ENCODE results near the gene APOB.

Gene APOB

DNA sequence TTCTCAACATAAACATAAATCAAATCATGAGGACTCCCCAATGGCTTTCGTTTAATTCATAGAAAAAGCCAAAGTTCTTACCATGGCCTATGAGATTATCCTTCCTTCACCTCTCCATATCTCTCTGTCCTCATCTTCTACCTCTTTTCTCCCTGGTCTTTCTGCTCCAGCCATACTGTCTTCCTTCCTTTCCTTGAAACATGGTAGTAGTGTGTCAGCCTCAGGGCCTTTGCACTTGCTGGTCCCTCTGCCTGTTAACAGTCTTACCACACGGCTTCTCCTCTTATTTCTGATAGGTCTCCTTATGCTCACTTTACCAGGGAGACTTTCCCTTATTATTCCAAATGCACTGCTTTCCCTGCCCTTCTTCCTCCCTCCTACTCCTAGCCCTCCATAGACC lies 25.6 kb downstream of the APOB start:
- DNase-seq: no peak

DNA sequence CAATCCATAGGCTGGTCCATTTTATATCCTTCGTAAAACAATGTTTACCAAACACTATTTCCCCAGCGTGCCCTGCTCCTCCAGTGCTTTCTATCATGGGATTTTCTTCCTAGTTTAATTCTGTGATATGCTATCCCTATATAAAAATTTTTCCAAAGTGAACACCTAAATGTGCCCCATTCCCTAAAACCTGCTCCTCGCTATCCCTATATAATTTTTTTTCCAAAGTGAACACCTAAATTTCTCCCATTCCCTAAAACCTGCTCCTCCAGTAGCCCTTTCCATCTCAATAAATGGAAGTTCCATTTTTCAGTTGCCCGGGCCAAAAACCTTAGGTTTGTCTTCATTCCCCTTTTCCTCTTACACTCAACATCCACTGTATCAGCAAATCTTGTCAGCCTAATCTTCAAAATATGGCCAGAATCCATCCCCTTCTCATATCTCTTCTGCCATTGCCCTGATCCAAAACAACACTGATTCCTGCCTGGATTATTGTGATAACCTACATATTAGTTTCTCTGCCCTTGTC lies 26.1 kb downstream of the APOB start:
- no peak for DNase-seq

DNA sequence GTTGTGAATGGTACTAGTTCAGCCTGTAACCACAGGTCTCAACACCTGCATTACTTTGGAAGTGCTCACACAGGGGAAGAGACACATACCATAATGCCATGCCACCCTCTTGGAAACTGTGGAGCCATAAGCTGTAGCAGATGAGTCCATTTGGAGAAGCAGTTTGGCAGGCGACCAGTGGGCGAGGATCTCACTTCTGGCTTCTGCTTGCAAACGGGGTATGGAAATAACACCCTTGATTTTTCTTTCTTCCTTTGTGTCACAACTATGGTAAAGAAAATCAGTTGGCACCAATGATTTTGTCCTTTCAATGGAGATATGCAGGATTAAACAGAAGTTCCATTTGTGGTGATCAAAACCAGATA lies 28.6 kb downstream of the APOB start:
- no peak for DNase-seq

DNA sequence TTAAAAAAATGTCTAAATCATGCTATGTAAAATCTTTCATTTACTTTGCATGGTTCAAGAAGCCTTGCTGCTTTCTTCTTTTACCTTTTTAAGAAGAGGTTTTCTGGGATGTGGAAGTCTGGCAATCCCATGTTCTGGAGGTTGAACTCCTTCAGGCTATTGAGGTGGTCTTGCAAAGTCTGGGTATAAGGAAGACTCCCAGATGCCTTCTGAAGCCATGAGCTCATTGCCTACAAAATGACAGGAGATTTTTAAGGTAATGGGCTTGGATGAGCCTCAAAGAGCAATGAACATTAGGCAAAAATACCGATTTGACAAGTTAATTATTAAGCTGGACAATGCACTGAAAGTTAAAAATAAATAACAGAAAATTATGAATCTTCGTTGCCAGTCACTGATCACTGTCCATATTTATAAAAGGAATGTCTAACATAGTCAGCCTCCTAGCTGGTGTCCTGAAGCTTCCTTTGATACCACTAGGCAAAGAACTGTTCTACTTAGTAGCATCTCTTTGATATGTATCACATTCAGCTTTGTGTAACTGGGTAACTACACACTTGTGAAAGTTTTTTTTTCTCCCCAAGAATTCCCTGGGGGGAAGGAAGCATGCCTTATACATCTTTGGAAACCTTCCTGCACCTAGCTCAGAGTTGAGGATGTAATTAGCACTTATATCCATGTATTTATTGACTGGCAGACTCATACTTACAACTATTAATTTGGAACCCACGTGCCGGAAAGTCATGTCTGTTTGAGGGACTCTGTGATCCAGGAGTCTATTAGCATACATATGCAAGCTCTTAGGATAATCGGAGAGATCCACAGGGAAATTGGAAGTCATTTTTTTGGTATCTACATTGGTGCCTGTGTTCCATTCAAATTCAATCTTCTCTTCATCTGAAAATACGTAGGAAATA lies 29.3 kb downstream of the APOB start:
- DNase-seq: no peak

DNA sequence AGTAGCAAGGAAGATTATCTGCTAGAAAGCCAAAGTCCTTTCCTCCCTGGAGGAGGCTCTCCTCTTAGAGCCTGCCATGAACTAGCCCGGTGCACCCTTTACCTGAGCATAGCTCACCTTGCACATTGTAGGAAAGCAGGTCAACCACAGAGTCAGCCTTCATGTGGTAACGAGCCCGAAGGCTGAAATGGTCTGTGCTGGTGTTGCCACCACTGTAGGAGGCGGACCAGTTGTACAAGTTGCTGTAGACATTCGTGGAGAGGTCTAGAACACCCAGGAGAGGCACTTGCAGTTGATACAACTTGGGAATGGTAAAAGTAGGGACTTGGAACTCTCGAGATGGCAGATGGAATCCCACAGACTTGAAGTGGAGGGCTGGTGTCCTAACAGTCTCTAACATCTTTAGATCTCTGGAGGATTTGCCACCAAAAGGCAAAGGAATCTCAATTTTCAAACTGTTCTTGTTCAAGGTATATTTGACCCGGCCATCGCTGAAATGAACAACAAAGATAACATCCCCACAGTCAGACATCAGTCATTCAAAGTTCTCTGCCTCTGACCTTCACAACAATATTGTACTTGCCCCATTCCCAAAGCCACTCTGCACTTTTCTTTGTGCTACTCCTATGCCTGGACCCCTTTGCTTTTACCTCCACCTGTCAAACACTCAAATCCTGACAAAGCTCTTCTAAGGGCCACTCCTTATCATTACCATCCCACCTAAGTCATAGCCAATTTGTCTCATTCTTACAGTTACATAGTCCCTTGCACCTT lies 30.6 kb downstream of the APOB start:
- DNase-seq: no peak

DNA sequence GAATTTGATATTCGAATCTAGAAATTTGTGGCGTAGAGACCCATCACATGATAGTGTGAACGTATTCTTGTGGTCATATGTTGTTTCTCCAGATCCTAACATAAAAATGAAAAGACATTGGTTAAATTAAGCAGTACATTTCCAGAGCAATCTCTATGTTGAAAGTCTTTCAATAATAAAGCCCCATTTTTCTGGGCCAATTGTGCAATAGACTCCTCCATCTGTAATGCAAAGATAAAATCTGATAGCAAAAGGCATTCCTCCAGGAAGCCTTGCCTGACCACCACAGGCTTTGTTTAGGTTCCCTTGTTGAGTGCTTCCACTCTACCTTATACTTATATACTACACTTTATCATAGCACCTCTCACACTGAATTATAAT lies 31.3 kb downstream of the APOB start:
- no peak for DNase-seq

DNA sequence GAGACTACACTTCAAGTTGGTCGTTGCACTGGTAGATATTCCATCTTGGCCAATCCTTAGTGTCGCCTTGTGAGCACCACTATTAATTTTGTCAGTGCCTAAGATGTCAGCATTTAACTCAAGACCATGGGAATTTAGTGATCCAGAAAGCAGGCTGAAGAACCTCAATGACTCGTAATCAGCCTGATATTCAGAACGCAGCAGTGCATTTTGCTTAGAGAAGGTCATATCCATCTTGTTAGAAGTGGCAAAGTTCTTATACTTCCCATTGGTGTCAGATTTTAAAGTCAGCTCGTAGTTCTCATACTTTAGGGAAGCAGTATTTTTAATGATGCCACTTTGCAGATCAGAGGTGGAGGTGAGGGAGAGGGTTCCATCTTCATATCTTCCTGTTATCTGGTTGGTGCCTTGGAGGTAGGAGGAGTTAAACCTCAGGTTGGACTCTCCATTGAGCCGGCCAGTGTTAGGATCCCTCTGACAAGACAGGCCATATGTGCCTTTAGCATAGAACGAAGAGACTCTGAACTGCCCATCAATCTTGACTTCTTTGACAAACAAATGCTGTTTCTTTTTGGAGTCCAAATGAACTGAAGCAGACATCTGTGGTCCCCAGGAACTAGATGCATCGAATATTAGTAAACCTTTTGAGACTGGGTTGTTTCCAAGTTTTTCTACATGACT lies 31.9 kb downstream of the APOB start:
- no peak for DNase-seq

DNA sequence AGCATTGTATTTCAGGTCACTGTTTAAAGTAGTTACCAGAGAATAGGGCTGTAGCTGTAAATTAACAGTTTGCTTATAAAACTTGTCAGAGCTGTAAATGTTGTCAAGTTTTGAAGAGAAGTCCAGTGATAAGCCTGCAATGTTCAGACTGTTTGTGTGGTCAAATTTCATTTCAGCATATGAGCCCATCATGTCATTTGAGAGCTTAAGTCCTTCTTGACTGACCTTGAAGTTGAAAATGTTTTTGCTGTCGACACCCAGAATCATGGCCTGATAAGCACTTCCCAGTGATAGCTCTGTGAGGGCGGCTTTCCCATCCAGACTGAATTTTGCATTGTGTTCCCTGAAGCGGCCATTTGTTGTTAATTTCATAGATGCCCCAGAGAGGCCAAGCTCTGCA lies 32.4 kb downstream of the APOB start:
- DNase-seq: no peak

DNA sequence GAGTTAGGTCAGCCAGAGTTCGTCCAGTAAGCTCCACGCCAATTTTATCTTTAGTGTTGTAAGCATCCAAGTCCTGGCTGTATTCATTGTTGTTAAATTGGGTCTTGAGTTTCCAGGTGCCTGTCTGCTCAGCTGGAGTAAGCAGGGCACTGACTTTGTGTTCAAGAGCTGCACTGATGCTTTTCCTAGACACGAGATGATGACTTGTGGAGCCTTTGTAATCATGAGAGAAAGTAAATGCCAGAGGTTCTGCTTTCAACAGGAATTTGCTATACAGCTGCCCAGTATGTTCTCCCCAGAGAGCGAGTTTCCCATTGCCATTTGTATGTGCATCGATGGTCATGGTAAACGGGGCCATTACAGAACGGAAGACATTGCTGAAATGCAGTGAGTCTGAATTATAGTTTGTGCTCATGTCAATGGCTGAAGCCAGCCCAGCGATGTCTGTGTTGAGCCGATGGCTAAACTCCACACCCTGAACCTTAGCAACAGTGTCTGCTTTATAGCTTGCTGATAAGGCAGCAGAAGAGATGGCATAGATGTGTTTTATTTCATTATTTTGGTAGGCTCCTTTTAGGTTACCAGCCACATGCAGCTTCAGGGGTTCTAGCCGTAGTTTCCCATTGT lies 32.9 kb downstream of the APOB start:
- no peak for DNase-seq

DNA sequence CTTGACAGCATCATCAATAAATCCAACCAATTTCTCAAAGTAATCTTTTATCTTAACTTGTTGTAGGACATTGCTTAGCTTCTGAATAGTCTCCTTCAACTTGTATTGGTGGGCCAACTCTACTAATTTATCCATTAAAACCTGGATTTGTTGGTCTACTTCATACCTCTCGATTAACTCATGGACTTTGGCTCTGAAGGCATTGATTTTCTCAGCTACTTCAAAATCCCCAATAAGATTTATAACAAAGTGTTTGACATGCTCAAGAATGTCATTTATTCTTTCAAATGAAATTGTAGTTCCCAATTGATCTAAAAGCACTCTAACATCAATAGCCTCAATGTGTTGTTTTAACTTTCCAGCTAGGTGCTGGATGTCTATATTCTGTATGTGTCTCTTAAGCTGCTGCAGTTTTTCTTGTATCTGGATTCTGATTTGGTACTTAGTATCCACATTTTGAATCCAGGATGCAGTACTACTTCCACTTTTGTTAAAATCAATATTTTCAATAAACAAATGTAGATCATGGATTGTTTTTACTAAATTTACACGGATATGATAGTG lies 34.1 kb downstream of the APOB start:
- no peak for DNase-seq

DNA sequence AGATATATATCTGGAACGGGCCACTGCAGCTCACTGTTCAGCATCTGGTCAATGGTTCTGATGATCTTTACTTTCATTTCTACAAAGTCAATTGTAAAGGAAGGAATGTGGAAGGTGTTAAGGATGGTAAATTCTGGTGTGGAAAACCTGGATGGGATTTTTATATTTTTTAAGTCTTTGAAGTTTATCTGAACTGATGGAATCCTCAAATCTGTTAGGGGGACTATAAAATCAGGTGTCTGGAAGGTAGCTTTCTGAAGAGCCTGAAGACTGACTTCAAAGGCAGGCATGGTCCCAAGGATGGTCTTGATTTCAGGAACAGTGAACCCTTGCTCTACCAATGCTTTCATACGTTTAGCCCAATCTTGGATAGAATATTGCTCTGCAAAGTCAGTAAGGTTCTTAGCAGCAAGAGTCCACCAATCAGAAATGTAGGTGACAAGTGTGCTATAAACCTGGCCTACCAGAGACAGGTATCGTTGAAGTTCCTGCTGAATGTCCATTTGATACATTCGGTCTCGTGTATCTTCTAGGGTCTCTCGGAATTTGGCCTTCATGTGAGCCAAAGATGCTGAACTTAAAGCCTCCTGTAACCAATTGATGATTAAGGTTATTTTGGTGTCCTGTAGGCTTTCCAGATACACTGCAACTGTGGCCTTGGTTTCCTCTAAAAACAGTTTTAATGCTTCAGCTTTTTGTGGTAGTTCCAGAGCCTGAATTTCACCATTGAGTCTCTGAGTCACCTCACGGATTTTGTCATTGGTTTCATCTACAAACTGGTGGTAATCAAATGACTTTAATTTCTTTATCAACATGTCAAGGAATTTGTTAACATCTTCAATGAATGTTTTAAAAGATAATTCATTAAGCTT lies 34.8 kb downstream of the APOB start:
- no peak for DNase-seq

DNA sequence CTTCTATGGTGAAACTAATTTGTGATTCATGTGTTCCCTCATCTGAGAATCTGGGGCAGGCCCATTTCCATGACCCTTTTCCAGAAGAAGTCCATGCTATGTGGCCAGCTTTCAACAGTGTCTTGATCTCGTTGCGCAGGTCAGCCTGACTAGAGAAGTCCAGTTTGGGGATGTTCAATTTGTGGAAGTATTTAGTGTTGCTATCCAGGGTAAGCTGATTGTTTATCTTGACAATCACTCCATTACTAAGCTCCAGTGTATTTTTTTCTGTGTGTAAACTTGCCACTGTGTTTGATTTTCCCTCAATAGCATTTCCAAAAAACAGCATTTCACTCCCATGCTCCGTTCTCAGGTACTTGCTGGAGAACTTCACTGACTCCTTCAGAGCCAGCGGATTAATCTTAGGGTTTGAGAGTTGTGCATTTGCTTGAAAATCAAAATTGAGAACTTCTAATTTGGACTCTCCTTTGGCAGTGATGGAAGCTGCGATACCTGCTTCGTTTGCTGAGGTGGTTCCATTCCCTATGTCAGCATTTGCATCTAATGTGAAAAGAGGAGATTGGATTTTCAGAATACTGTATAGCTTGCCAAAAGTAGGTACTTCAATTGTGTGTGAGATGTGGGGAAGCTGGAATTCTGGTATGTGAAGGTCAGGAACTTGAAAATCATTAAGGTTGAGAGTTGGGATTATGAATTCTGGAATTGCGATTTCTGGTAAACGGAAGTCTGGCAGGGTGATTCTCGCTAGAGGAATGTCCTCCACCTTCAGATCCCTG lies 35.7 kb downstream of the APOB start:
- DNase-seq: no peak

DNA sequence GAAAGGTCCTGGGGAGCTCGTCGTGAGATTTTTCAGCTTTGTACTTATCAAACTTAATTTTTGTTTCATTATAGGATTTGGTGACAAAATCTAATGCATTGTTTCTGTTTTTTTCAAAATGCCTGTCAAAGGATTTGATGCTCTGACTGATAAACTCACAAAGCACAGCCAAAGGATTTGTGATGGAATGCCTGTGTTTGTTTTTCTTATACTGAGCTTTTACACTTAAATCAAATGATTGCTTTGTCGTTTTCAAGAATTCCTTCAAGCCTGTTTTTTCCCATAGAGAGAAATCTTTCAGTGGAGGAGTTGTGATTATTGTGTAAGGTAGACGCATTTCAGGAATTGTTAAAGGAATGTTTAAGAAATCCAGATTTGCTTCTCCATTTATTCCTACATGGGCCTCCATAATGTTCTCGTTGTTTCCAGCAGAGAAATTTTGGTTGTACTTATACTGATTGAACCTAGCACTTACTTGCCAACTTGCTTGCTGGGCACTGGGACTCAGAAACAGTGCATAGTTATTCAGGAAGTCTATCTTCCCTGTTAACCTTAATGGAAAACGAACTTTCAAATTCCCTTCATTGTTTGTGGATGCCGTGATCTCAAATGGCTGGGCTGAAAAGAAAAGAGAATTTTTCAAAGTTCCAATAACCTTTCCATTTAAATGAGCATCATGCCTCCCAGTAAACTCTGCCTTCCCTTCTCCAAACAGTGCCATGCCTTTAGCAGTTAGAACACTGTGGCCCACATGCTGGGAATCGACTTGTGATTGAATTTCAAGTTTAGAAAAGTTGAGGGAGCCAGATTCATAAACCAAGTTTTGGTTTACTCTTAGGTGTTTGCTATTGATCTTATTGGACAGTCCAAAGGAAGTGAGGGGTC lies 36.5 kb downstream of the APOB start:
- no peak for DNase-seq

DNA sequence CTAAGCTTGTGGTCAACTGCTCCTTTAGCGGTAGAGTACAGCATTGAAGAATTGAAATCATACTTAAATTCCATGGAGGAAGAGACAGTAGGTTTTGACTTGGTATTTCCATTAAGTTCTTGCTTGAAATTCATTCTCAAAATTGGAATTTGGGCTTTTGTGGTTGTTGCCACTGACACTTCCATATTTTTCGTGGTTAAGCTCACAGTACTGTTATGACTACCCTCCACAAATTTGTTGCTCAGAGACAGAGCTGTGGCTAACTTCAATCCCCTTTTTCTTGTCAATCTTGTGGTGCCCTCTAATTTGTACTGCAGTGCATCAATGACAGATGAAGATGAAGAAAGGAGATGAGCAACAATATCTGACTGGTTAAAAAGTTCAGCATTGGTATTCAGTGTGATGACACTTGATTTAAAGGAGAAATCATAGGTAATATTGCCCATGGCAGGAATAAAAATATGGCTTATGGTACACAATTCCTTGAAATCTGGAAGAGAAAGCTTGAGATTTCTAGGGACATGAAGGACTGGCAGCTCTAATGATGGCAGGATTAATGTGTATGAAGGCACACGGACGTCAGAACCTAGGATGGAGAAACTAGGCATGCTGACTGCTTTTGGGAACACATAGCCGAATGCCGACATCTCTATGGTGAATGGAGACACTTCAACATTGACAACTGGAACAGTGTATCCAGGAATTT lies 37.3 kb downstream of the APOB start:
- no peak for DNase-seq

DNA sequence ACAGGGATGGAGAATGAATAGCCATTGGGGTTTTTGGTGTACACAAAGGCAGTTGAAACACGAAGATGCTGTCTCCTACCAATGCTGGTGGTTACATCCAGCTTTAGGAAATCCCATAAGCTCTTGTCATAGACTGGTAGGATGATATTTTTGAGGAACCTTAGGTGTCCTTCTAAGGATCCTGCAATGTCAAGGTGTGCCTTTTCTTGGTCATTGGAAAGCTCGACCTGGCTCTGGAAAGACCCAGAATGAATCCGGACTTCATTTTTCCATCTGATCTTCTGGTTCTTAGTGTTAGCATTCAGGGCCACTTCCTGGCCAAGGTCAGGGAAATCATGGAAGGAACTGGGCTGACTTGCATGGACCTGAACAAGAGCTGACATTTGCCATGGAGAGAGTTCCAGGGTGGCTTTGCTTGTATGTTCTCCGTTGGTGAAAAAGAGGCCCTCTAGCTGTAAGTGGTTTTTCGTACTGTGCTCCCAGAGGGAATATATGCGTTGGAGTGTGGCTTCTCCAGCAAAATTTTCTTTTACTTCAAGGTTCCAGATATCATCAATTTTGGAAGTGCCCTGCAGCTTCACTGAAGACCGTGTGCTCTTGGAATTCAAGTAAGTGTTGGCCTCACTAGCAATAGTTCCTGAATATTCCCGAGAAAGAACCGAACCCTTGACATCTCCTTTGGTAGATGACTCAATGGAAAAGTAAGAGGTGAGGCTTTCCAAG lies 38.0 kb downstream of the APOB start:
- no peak for DNase-seq

DNA sequence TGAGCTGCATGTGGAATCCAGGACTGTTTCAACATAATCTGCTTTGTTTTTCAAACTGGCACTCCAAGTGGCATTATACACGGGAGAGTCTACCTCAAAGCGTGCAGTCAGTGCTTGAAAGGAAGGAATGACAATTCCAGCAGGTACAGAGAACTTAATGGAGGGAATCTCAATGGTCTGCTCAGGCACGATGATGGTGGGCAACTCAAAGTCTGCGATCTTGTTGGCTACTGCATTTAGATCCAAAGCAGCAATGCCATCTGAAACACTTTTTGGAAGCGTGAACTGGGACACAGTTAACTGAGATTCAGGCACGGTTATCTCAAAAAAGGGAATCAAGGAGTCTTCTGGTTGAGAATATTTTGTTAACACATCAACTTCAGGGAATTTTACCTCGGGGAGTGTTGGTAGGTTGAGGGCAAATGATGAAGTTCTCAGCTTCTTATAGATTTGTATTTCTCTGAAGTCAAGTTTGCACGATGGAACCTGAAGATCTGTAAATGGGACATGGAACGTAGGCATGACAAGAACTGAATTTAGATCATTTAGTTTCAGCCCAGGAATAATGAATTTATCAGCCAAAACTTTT lies 38.7 kb downstream of the APOB start:
- no peak for DNase-seq

DNA sequence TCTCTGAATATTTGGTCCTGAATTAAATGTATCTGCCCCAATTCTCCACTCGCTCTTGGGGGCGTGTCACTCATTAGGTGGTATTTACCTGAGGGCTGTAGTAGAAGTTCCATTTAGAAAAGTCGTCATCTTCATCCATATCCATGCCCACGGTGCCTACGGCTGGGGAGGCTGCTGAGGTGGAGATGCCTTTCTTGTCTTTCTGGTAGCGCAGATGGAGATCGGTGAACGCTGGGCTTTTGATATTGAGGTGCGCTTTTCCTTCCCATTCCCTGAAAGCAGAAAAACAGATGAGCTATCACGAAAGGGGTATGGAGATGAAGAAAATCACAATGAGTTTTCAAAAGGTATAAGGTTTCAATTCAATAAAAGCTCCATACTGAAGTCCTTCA lies 39.7 kb downstream of the APOB start:
- DNase-seq: no peak

DNA sequence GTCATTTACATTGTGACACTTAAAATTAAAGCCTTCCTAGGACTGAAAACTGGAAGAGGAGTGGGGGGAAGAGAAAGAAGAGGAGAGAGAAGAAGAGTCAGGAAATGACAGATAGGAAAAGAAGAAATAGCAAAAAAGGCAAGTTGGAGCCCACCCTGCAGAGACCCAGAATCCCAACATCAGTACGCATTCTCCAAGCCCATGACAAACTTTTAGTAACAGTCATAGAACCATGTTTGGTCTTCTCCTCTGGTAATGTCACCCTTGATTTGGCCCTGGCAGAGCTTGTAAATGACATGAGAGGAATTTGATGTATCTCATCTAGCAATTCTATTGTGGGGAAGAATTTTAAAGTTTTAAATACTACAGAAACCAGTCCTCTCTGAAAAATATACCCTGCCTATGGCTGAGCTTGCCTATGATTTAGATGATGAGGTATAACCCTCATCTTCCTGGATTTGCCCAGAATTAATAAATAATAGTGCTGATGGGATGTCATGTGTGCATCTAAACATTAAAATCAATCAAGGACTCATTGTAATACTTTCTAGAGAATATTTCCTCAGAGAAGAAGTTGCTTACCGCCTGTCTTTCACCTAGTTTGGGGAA lies 40.2 kb downstream of the APOB start:
- DNase-seq: no peak
